ENCODE measurements around the gene PRR16.
"Not testable (repeated sequence)": the region's sequence is repeated elsewhere in the genome, so short reads cannot be mapped to it uniquely, and the experiment has no call there.

Gene PRR16

DNA sequence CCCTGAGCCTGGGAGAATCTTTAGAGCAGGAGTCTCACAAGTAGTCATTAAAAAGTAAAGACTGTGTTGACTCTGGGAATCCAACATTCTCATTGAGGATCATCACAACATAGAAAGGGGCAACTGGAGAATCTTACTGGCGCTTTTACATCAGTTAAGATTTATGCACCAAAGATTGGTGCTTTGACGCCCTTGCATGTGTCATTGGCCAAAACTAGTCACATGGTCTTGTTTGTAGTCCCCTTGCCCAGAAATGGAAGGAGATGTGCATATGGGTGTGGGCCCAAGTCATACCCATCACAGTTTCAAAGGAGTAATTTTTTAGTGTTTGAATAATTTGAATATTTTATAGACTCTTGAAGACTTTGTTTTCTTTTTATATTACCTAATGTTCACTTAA lies 228.2 kb downstream of the PRR16 start:
- DNase-seq (ENCODE audit: low read depth): no peak
- H3K4me3 ChIP-seq (ENCODE audit: low read depth, low read length): no peak overlapping the region
- TF ChIP-seq, protein P1, sequence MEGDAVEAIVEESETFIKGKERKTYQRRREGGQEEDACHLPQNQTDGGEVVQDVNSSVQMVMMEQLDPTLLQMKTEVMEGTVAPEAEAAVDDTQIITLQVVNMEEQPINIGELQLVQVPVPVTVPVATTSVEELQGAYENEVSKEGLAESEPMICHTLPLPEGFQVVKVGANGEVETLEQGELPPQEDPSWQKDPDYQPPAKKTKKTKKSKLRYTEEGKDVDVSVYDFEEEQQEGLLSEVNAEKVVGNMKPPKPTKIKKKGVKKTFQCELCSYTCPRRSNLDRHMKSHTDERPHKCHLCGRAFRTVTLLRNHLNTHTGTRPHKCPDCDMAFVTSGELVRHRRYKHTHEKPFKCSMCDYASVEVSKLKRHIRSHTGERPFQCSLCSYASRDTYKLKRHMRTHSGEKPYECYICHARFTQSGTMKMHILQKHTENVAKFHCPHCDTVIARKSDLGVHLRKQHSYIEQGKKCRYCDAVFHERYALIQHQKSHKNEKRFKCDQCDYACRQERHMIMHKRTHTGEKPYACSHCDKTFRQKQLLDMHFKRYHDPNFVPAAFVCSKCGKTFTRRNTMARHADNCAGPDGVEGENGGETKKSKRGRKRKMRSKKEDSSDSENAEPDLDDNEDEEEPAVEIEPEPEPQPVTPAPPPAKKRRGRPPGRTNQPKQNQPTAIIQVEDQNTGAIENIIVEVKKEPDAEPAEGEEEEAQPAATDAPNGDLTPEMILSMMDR (IDR thresholded peaks at IDR 0.05; ENCODE audit: low read depth, low read length): no peak
- TF ChIP-seq MAX (IDR thresholded peaks at IDR 0.05; ENCODE audit: low read depth, low read length) (no peak), POLR2A (IDR thresholded peaks at IDR 0.05; ENCODE audit: extremely low read depth, insufficient read length) (no peak), MYC (IDR thresholded peaks at IDR 0.05; ENCODE audit: low read depth, low read length) (no peak)

- no peak for DNase-seq (ENCODE audit: low read depth)
- H3K4me3 ChIP-seq (ENCODE audit: low read depth, low read length): no peak overlapping the region
- TF ChIP-seq POLR2A (IDR thresholded peaks at IDR 0.05; ENCODE audit: extremely low read depth, insufficient read length): no peak
- TF ChIP-seq, protein P1 (IDR thresholded peaks at IDR 0.05; ENCODE audit: low read depth, low read length): no peak
- TF ChIP-seq MYC (IDR thresholded peaks at IDR 0.05; ENCODE audit: low read depth, low read length): no peak
- no peak for TF ChIP-seq MAX (IDR thresholded peaks at IDR 0.05; ENCODE audit: low read depth, low read length)
These were observed 231.3 kb downstream of the PRR16 start for GRCh38 chr5:120695368-120695880.

GRCh38 chr5:120697147-120697546 lies 233.0 kb downstream of the PRR16 start:
- H3K4me3 ChIP-seq (ENCODE audit: low read depth, low read length): no peak overlapping the region
- no peak for DNase-seq (ENCODE audit: low read depth)
- TF ChIP-seq, protein P1 (IDR thresholded peaks at IDR 0.05; ENCODE audit: low read depth, low read length): no peak
- no peak for TF ChIP-seq POLR2A (IDR thresholded peaks at IDR 0.05; ENCODE audit: extremely low read depth, insufficient read length)
- TF ChIP-seq MYC (IDR thresholded peaks at IDR 0.05; ENCODE audit: low read depth, low read length): no peak
- TF ChIP-seq MAX (IDR thresholded peaks at IDR 0.05; ENCODE audit: low read depth, low read length): no peak

DNA sequence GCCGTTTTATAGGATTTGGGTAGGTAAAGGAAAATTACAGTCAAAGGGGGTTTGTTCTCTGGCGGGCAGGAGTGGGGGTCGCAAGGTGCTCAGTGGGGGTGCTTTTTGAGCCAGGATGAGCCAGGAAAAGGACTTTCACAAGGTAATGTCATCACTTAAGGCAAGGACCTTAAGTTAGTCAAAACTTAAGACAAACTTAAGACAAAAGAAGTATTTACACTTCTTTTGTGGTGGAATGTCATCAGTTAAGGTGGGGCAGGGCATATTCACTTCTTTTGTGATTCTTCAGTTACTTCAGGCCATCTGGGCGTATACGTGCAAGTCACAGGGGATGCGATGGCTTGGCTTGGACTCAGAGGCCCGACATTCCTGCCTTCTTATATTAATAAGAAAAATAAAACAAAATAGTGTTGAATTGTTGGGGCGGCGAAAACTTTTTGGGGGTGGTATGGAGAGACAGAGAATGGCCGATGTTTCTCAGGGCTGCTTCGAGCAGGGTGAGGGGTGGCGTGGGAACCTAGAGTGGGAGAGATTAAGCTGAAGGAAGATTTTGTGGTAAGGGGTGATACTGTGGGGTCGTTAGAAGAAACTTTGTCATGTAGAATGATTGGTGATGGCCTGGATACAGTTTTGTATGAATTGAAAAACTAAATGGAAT lies 233.7 kb downstream of the PRR16 start:
- not testable (repeated sequence) for DNase-seq (ENCODE audit: low read depth); H3K4me3 ChIP-seq (ENCODE audit: low read depth, low read length)

GRCh38 chr5:120700653-120701052 lies 236.6 kb downstream of the PRR16 start:
- H3K4me3 ChIP-seq (ENCODE audit: low read depth, low read length): not testable (repeated sequence)

GRCh38 chr5:120702817-120703538 lies 238.9 kb downstream of the PRR16 start:
- H3K4me3 ChIP-seq (ENCODE audit: low read depth, low read length); DNase-seq (ENCODE audit: low read depth): not testable (repeated sequence)

More at GRCh38 chr5:120700653-120701052, 236.6 kb downstream of the PRR16 start:
- DNase-seq (ENCODE audit: low read depth): not testable (repeated sequence)

- TF ChIP-seq POLR2A (IDR thresholded peaks at IDR 0.05; ENCODE audit: extremely low read depth, insufficient read length): no peak
- no peak for TF ChIP-seq MAX (IDR thresholded peaks at IDR 0.05; ENCODE audit: low read depth, low read length)
- TF ChIP-seq, protein P1 (IDR thresholded peaks at IDR 0.05; ENCODE audit: low read depth, low read length): no peak
- TF ChIP-seq MYC (IDR thresholded peaks at IDR 0.05; ENCODE audit: low read depth, low read length): no peak
- no peak for DNase-seq (ENCODE audit: low read depth)
- no peak overlapping the region for H3K4me3 ChIP-seq (ENCODE audit: low read depth, low read length)
These were observed 240.0 kb downstream of the PRR16 start for GRCh38 chr5:120703918-120704587.
